ENCODE results near the gene POLE4.

- no peak for TF ChIP-seq EZH2phosphoT487 (IDR thresholded peaks at IDR 0.05; ENCODE audit: borderline replicate concordance, low read depth)
- no peak for TF ChIP-seq CHD2 (IDR thresholded peaks at IDR 0.05; ENCODE audit: low read length, partially characterized antibody)
- TF ChIP-seq TEAD4 (IDR thresholded peaks at IDR 0.05; ENCODE audit: borderline replicate concordance, insufficient read depth) = no peak
- TF ChIP-seq JUND (IDR thresholded peaks at IDR 0.05) = no peak
- no peak for TF ChIP-seq GABPA (IDR thresholded peaks at IDR 0.05; ENCODE audit: low read depth)
- no peak for TF ChIP-seq CTCF (IDR thresholded peaks at IDR 0.05)
- TF ChIP-seq EP300 (IDR thresholded peaks at IDR 0.05; ENCODE audit: borderline replicate concordance in 1 of 2, low read depth in 1 of 2, low read length in 1 of 2) = no peak
- TF ChIP-seq RAD21 (IDR thresholded peaks at IDR 0.05; ENCODE audit: low read length) = no peak
- no peak for TF ChIP-seq RXRA (IDR thresholded peaks at IDR 0.05; ENCODE audit: borderline replicate concordance, low read depth)
- no peak for TF ChIP-seq MXI1 (IDR thresholded peaks at IDR 0.05; ENCODE audit: low read depth, low read length)
- no peak for TF ChIP-seq SMC3 (IDR thresholded peaks at IDR 0.05; ENCODE audit: low read depth, low read length)
Observed at GRCh38 chr2:75012080-75012479, 53.6 kb downstream of the POLE4 start.
